Activated CD4-positive, alpha-beta T cell treated with anti-CD3 and anti-CD28 coated beads, Interleukin-2, amount 10 ng/mL, durations not matched to agents 7 days and 5 days (primary cell): Measurements from ENCODE around the gene ALKBH5. TPM values are rescaled to one million over a fixed set of nuclear protein-coding genes. Genes with fewer than 3 reads are reported as not detected.

Experiments
- CTCF ChIA-PET: fragments of 350-600 bp; sonication (Branson Sonifier 250); formaldehyde crosslinking; loops from one replicate; lab custom pipeline; 2021; ENCODE audit warnings: antibody characterized with exemption; lab: Charles Lee
- POLR2A ChIA-PET: fragments of 350-600 bp; sonication (Branson Sonifier 250); formaldehyde crosslinking; loops from one replicate; lab custom pipeline; 2021; ENCODE audit warnings: antibody characterized with exemption; lab: Charles Lee
- DNase-seq: peaks from one replicate; pipeline ENCODE4 v3.0.0-alpha.2; 2020
- H3K27ac Mint-ChIP-seq: one replicate; pipeline ENCODE4 v1.8.0; 2021; ENCODE audit warnings: mild to moderate bottlenecking, moderate library complexity, mixed read lengths
- H3K27me3 Mint-ChIP-seq: one replicate; pipeline ENCODE4 v1.8.0; 2021; ENCODE audit warnings: mixed read lengths
- H3K36me3 Mint-ChIP-seq: one replicate; pipeline ENCODE4 v1.8.0; 2021; ENCODE audit warnings: low read depth, mixed read lengths
- H3K4me1 Mint-ChIP-seq: one replicate; pipeline ENCODE4 v1.8.0; 2021; ENCODE audit warnings: mixed read lengths
- H3K4me3 Mint-ChIP-seq: one replicate; pipeline ENCODE4 v1.8.0; 2021; ENCODE audit warnings: mild to moderate bottlenecking, moderate library complexity, mixed read lengths
- H3K9me3 Mint-ChIP-seq: one replicate; pipeline ENCODE4 v1.8.0; 2021; ENCODE audit warnings: mixed read lengths
- total RNA-seq, 2 experiments: library from RNA; stranded (reverse); gene quantifications; one replicate each; pipeline ENCODE4 v1.2.3, GENCODE V29; 2021

The ALKBH5 gene
- total RNA-seq, 2 experiments from 2014 or later = 98.2 to 102 TPM

DNA sequence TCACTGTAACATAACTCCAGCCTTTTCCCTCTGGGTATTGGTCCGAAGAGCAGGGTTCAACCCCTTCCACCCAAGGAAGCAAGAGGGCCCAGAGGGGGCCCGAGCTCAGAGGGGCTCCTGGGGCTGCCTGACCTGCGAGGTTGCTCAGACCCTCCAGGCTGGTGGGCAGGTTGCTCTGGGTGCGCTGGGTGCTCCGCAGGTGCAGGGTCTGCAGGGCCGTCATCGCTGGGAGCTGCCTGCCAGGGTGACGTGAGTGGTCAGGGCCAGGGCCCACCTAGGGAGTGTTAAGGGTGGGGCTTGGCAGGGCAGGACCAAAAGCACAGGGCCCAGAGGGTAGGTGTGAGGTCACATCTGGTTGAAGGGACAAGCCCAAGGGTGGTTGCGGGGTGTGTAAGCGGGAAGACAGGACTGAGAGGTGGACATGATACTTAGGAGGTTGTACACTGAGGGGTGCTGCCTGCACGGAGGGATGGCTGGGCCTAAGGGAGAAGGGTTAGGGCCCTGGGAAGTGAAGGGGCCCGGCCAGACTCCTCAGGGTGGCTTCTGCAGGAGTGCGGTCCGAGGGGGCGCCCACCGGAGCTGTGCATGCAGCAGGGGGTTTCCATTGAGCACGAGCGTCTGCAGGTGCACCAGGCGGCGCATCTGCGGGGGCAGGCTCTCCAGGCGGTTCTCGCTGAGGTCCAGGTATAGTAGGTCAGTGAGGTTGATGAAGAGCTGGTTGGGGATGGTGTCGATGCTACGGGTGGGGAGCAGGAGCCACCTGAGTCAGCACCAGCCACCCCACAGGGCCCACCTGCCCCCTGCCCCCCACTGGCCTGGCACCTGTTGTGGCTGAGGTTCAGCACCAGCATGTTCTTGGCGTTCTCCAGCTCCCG is 70.6 kb downstream of the ALKBH5 start:
- Mint-ChIP-seq H3K36me3 (peaks cover 34% of the 10 kb centered on the region), H3K4me1 (peaks cover 26% of the 10 kb centered on the region), H3K4me3 (no peak overlapping the region), H3K9me3 (no peaks in the 10 kb centered on the region), H3K27ac (no peak overlapping the region), H3K27me3 (no peaks in the 10 kb centered on the region)
- ChIA-PET POLR2A (no interaction called here), CTCF (interaction anchor here (0.7 to 1.2 kb wide), 2 partner anchors 10 to 31 kb away, joined by 3 read pairs; no protein-coding TSS in a partner anchor)
- no peak for DNase-seq

- POLR2A ChIA-PET = no interaction called here
- H3K9me3 Mint-ChIP-seq = no peaks in the 10 kb centered on the region
- no peak overlapping the region for H3K4me3 Mint-ChIP-seq
- no peak for DNase-seq
- H3K27me3 Mint-ChIP-seq = no peaks in the 10 kb centered on the region
- H3K36me3 Mint-ChIP-seq = peaks cover 31% of the 10 kb centered on the region
- CTCF ChIA-PET = interaction anchor here (0.7 to 1.2 kb wide), 2 partner anchors 9 to 32 kb away, joined by 3 read pairs; no protein-coding TSS in a partner anchor
- H3K27ac Mint-ChIP-seq = peak overlapping the region; percentile 25
- H3K4me1 Mint-ChIP-seq = peaks cover 32% of the 10 kb centered on the region
Measured at GRCh38 chr17:18254888-18255649, 71.4 kb downstream of the ALKBH5 start.

DNA sequence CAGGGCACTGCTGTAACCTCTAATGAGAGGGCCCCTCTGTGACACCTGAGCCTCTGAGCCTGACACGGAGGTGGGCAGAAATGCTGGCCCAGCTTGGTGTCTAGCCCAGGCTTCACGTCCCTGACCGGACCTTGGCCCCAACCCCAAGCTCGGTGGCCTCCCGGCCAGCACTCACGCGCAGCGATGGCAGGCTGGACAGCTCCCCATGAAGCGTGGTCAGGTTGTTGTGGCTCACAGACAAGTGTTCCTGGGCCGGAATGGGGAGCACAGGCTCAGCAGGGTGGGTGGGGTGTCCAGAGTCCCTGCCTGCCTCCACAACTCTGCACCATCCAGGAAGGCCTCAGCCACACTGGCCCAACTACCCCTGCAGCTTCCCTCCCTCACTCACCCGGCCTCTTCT is 72.7 kb downstream of the ALKBH5 start:
- ChIA-PET CTCF (interaction anchor here (0.6 to 0.8 kb wide), 2 partner anchors 16 to 431 kb away, joined by 3 to 4 read pairs; no protein-coding TSS in a partner anchor), POLR2A (no interaction called here)
- Mint-ChIP-seq H3K27ac (no peak overlapping the region), H3K27me3 (no peaks in the 10 kb centered on the region), H3K4me3 (peak overlapping the region; percentile 34), H3K36me3 (peaks cover 21% of the 10 kb centered on the region), H3K9me3 (no peaks in the 10 kb centered on the region), H3K4me1 (peaks cover 37% of the 10 kb centered on the region)
- DNase-seq = no peak

- peaks cover 16% of the 10 kb centered on the region for H3K36me3 Mint-ChIP-seq
- no peaks in the 10 kb centered on the region for H3K9me3 Mint-ChIP-seq
- ChIA-PET POLR2A (no interaction called here), CTCF (interaction anchor here (0.8 kb wide), 1 partner anchor 17 kb away, joined by 3 read pairs; no protein-coding TSS in a partner anchor)
- peak overlapping the region; percentile 98 for H3K4me3 Mint-ChIP-seq
- peak overlapping the region; percentile 72 for H3K27ac Mint-ChIP-seq
- no peak for DNase-seq
- peaks cover 41% of the 10 kb centered on the region for H3K4me1 Mint-ChIP-seq
- H3K27me3 Mint-ChIP-seq = no peaks in the 10 kb centered on the region
Measured at GRCh38 chr17:18256776-18257175, 73.1 kb downstream of the ALKBH5 start.

- POLR2A ChIA-PET = no interaction called here
- Mint-ChIP-seq H3K4me3 (peak overlapping the region; percentile 98), H3K4me1 (peaks cover 45% of the 10 kb centered on the region), H3K27ac (peak overlapping the region; percentile 93), H3K9me3 (no peaks in the 10 kb centered on the region), H3K27me3 (no peaks in the 10 kb centered on the region), H3K36me3 (peaks cover 15% of the 10 kb centered on the region)
- DNase-seq = peak; percentile 16
- CTCF ChIA-PET = no interaction called here
Measured at GRCh38 chr17:18257268-18257981, 73.8 kb downstream of the ALKBH5 start.

GRCh38 chr17:18257982-18258355 is 74.3 kb downstream of the ALKBH5 start:
- ChIA-PET CTCF (no interaction called here), POLR2A (no interaction called here)
- peaks cover 11% of the 10 kb centered on the region for H3K36me3 Mint-ChIP-seq

DNA sequence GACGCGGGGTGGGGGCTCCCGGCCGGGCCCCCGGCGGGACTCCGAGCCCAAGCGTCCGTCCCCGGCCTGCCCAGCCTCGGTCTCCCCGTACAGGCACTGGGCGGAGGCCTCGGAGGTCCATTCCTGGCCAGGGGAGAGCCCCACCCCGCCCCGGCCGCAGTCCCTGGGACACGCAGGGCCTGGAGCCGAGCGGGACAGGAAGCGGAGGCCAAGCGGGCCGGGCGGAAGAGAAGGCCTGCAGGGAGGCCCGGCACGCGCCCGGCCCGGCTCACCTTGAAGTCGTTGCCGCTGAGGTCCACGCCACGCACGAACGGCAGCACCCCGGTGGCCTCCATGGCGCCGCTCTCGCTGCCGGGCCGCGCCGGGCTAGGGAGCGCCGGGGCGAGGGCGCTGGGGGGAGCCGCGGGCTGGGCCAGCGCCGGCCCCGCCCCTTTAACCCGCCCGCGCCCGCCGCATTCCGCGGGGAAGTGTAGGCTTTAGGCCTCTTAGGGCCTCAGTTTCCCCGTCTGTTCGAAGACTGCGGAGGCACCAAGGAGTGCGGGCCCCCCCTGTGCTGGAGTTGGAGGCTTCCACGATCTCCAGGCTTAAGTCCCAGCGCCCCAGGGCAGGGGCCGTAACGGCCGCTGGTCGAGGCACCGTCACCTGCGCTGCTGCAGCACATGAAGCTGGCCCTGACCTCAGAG is 74.9 kb downstream of the ALKBH5 start, which contains the start of gene FLII:
Gene FLII (minus strand): TSS at position 383 of the 683 bp plus-strand sequence. CDS start 48 bp downstream, at position 335.
- no peaks in the 10 kb centered on the region for H3K27me3 Mint-ChIP-seq
- H3K4me3 Mint-ChIP-seq = peak within 1 kb of the TSS; percentile 98
- ChIA-PET POLR2A (no interaction called here), CTCF (interaction anchor here (1.4 to 1.7 kb wide), 2 partner anchors 34 to 36 kb away, joined by 3 read pairs; no protein-coding TSS in a partner anchor)
- DNase-seq = peak; percentile 47
- H3K27ac Mint-ChIP-seq = peak within 1 kb of the TSS; percentile 93
- no peaks in the 10 kb centered on the region for H3K9me3 Mint-ChIP-seq
- H3K36me3 Mint-ChIP-seq = peaks cover 14% of the 10 kb centered on the region
- peaks cover 45% of the 10 kb centered on the region for H3K4me1 Mint-ChIP-seq

More at GRCh38 chr17:18257982-18258355, 74.3 kb downstream of the ALKBH5 start:
- Mint-ChIP-seq H3K9me3 (no peaks in the 10 kb centered on the region), H3K27me3 (no peaks in the 10 kb centered on the region), H3K27ac (peak overlapping the region; percentile 93), H3K4me3 (peak overlapping the region; percentile 98), H3K4me1 (peaks cover 45% of the 10 kb centered on the region)
- peak; percentile 57 for DNase-seq

Other genes starting within 250 kb of the ALKBH5 start
- 10 to 100 TPM; 29.5 to 32.0 TPM for gene TOM1L2, start 211.4 kb upstream of the ALKBH5 start, total RNA-seq
- gene DRC3, start 211.0 kb upstream of the ALKBH5 start, total RNA-seq = under 1 TPM in 1 of 2 experiments, not detected in 1; 0.06 TPM
- 10 to 100 TPM; 27.0 to 32.4 TPM for gene ATPAF2, start 144.7 kb upstream of the ALKBH5 start, total RNA-seq
- 1 to 10 TPM; 8.6 to 8.8 TPM for gene GID4, start 144.4 kb upstream of the ALKBH5 start, total RNA-seq
- gene DRG2, start 95.9 kb upstream of the ALKBH5 start, total RNA-seq = 10 to 100 TPM; 45.9 to 52.2 TPM
- under 1 TPM; 0.23 to 0.35 TPM for gene MYO15A, start 75.1 kb upstream of the ALKBH5 start, total RNA-seq
- 10 to 100 TPM; 24.7 to 24.9 TPM for gene LLGL1, start 41.8 kb downstream of the ALKBH5 start, total RNA-seq
- 100 to 1,000 TPM; 323 to 328 TPM for gene FLII, start 74.9 kb downstream of the ALKBH5 start, total RNA-seq
- 1 to 10 TPM; 6.8 to 8.5 TPM for gene MIEF2, start 76.8 kb downstream of the ALKBH5 start, total RNA-seq
- gene TOP3A, start 131.2 kb downstream of the ALKBH5 start, total RNA-seq = 10 to 100 TPM; 57.6 to 62.8 TPM
- gene SMCR8, start 131.5 kb downstream of the ALKBH5 start, total RNA-seq = 10 to 100 TPM; 25.0 to 25.8 TPM
- gene SHMT1, start 179.7 kb downstream of the ALKBH5 start, total RNA-seq = 10 to 100 TPM; 49.9 to 51.8 TPM
- gene EVPLL, start 193.9 kb downstream of the ALKBH5 start, total RNA-seq = not detected